Activated naive CD8-positive, alpha-beta T cell (primary cell): ENCODE data around the gene ZNF362.

Source experiments
- H3K27ac Mint-ChIP-seq: one replicate; pipeline ENCODE4 v1.8.0; 2021; ENCODE audit warnings: mixed read lengths
- H3K27me3 Mint-ChIP-seq: one replicate; pipeline ENCODE4 v1.8.0; 2021; ENCODE audit warnings: mixed read lengths
- H3K36me3 Mint-ChIP-seq: one replicate; pipeline ENCODE4 v1.8.0; 2021; ENCODE audit warnings: mixed read lengths
- H3K4me1 Mint-ChIP-seq: one replicate; pipeline ENCODE4 v1.8.0; 2021; ENCODE audit warnings: low read depth, mixed read lengths
- H3K4me3 Mint-ChIP-seq: one replicate; pipeline ENCODE4 v1.8.0; 2021; ENCODE audit warnings: mild to moderate bottlenecking, mixed read lengths
- H3K9me3 Mint-ChIP-seq: one replicate; pipeline ENCODE4 v1.8.0; 2021; ENCODE audit warnings: low read depth, mixed read lengths

The ZNF362 gene

GRCh38 chr1:33268927-33269610 lies 12.8 kb downstream of the ZNF362 start:
- H3K4me3 Mint-ChIP-seq: no peak overlapping the region
- H3K27me3 Mint-ChIP-seq: no peaks in the 10 kb centered on the region
- no peaks in the 10 kb centered on the region for H3K36me3 Mint-ChIP-seq
- H3K27ac Mint-ChIP-seq: no peak overlapping the region
- H3K9me3 Mint-ChIP-seq: no peaks in the 10 kb centered on the region
- H3K4me1 Mint-ChIP-seq: peaks cover 22% of the 10 kb centered on the region

- Mint-ChIP-seq H3K4me1 (peaks cover 22% of the 10 kb centered on the region), H3K36me3 (no peaks in the 10 kb centered on the region), H3K4me3 (no peak overlapping the region), H3K27me3 (no peaks in the 10 kb centered on the region), H3K9me3 (no peaks in the 10 kb centered on the region), H3K27ac (no peak overlapping the region)
Observed at GRCh38 chr1:33269621-33270020, 13.3 kb downstream of the ZNF362 start.

- Mint-ChIP-seq H3K9me3 (no peaks in the 10 kb centered on the region), H3K27me3 (no peaks in the 10 kb centered on the region), H3K36me3 (no peaks in the 10 kb centered on the region), H3K4me1 (peaks cover 22% of the 10 kb centered on the region), H3K4me3 (no peak overlapping the region), H3K27ac (no peak overlapping the region)
Observed at GRCh38 chr1:33270379-33270778, 14.1 kb downstream of the ZNF362 start.

GRCh38 chr1:33270808-33271465 lies 14.6 kb downstream of the ZNF362 start:
- Mint-ChIP-seq H3K27me3 (no peaks in the 10 kb centered on the region), H3K9me3 (no peaks in the 10 kb centered on the region), H3K27ac (no peak overlapping the region), H3K4me1 (peaks cover 22% of the 10 kb centered on the region), H3K36me3 (no peaks in the 10 kb centered on the region), H3K4me3 (no peak overlapping the region)

GRCh38 chr1:33271666-33272505 lies 15.6 kb downstream of the ZNF362 start:
- no peak overlapping the region for H3K27ac Mint-ChIP-seq
- H3K9me3 Mint-ChIP-seq: no peaks in the 10 kb centered on the region
- no peaks in the 10 kb centered on the region for H3K27me3 Mint-ChIP-seq
- no peak overlapping the region for H3K4me3 Mint-ChIP-seq
- H3K4me1 Mint-ChIP-seq: peaks cover 22% of the 10 kb centered on the region
- H3K36me3 Mint-ChIP-seq: no peaks in the 10 kb centered on the region

- H3K27me3 Mint-ChIP-seq: no peaks in the 10 kb centered on the region
- no peaks in the 10 kb centered on the region for H3K9me3 Mint-ChIP-seq
- H3K4me3 Mint-ChIP-seq: no peak overlapping the region
- no peak overlapping the region for H3K27ac Mint-ChIP-seq
- peaks cover 20% of the 10 kb centered on the region for H3K4me1 Mint-ChIP-seq
- H3K36me3 Mint-ChIP-seq: no peaks in the 10 kb centered on the region
Observed at GRCh38 chr1:33272509-33272908, 16.2 kb downstream of the ZNF362 start.

GRCh38 chr1:33272930-33273329 lies 16.6 kb downstream of the ZNF362 start:
- Mint-ChIP-seq H3K4me3 (no peak overlapping the region), H3K27ac (peak overlapping the region; percentile 25), H3K9me3 (no peaks in the 10 kb centered on the region), H3K27me3 (no peaks in the 10 kb centered on the region), H3K4me1 (peaks cover 20% of the 10 kb centered on the region), H3K36me3 (no peaks in the 10 kb centered on the region)

GRCh38 chr1:33273406-33273805 lies 17.1 kb downstream of the ZNF362 start:
- H3K4me3 Mint-ChIP-seq: no peak overlapping the region
- H3K9me3 Mint-ChIP-seq: no peaks in the 10 kb centered on the region
- H3K36me3 Mint-ChIP-seq: no peaks in the 10 kb centered on the region
- peaks cover 20% of the 10 kb centered on the region for H3K4me1 Mint-ChIP-seq
- H3K27ac Mint-ChIP-seq: no peak overlapping the region
- no peaks in the 10 kb centered on the region for H3K27me3 Mint-ChIP-seq

GRCh38 chr1:33273961-33274371 lies 17.7 kb downstream of the ZNF362 start:
- Mint-ChIP-seq H3K27ac (no peak overlapping the region), H3K36me3 (no peaks in the 10 kb centered on the region), H3K4me1 (peaks cover 20% of the 10 kb centered on the region), H3K4me3 (no peak overlapping the region), H3K9me3 (no peaks in the 10 kb centered on the region), H3K27me3 (no peaks in the 10 kb centered on the region)

- peaks cover 20% of the 10 kb centered on the region for H3K4me1 Mint-ChIP-seq
- no peak overlapping the region for H3K4me3 Mint-ChIP-seq
- H3K36me3 Mint-ChIP-seq: no peaks in the 10 kb centered on the region
- no peaks in the 10 kb centered on the region for H3K9me3 Mint-ChIP-seq
- H3K27me3 Mint-ChIP-seq: no peaks in the 10 kb centered on the region
- peak overlapping the region; percentile 61 for H3K27ac Mint-ChIP-seq
Observed at GRCh38 chr1:33274446-33274845, 18.2 kb downstream of the ZNF362 start.

GRCh38 chr1:33275195-33275594 lies 18.9 kb downstream of the ZNF362 start:
- Mint-ChIP-seq H3K9me3 (no peaks in the 10 kb centered on the region), H3K4me3 (no peak overlapping the region), H3K27ac (no peak overlapping the region), H3K36me3 (no peaks in the 10 kb centered on the region), H3K27me3 (no peaks in the 10 kb centered on the region), H3K4me1 (peaks cover 18% of the 10 kb centered on the region)

GRCh38 chr1:33275706-33276572 lies 19.6 kb downstream of the ZNF362 start:
- H3K4me3 Mint-ChIP-seq: no peak overlapping the region
- peaks cover 18% of the 10 kb centered on the region for H3K4me1 Mint-ChIP-seq
- H3K36me3 Mint-ChIP-seq: no peaks in the 10 kb centered on the region
- H3K27ac Mint-ChIP-seq: no peak overlapping the region
- no peaks in the 10 kb centered on the region for H3K27me3 Mint-ChIP-seq
- H3K9me3 Mint-ChIP-seq: no peaks in the 10 kb centered on the region

GRCh38 chr1:33276573-33277298 lies 20.4 kb downstream of the ZNF362 start:
- no peaks in the 10 kb centered on the region for H3K36me3 Mint-ChIP-seq
- H3K9me3 Mint-ChIP-seq: no peaks in the 10 kb centered on the region
- H3K27ac Mint-ChIP-seq: no peak overlapping the region
- no peaks in the 10 kb centered on the region for H3K27me3 Mint-ChIP-seq
- peaks cover 14% of the 10 kb centered on the region for H3K4me1 Mint-ChIP-seq
- H3K4me3 Mint-ChIP-seq: no peak overlapping the region

GRCh38 chr1:33277488-33278084 lies 21.3 kb downstream of the ZNF362 start:
- no peak overlapping the region for H3K4me3 Mint-ChIP-seq
- no peak overlapping the region for H3K27ac Mint-ChIP-seq
- H3K9me3 Mint-ChIP-seq: no peaks in the 10 kb centered on the region
- no peaks in the 10 kb centered on the region for H3K27me3 Mint-ChIP-seq
- H3K4me1 Mint-ChIP-seq: peaks cover 10% of the 10 kb centered on the region
- H3K36me3 Mint-ChIP-seq: peaks cover 2% of the 10 kb centered on the region
